Brain microvascular endothelial cell (primary cell): ENCODE data around the gene MARCKS.

Experiments
- DNase-seq: peaks from one replicate; pipeline ENCODE4 v3.0.0-alpha.2; 2020
- H3K27ac ChIP-seq: fragments of 250-450 bp; sonication (Bioruptor Pico); 2 replicates; pipeline ENCODE4 v1.5.1; 2020; ENCODE audit warnings: mild to moderate bottlenecking, moderate library complexity
- H3K27me3 ChIP-seq: fragments of 250-450 bp; sonication (Bioruptor Pico); replicated peaks from 2 replicates; pipeline ENCODE4 v1.5.1; 2020; ENCODE audit warnings: mild to moderate bottlenecking
- H3K36me3 ChIP-seq: fragments of 250-450 bp; sonication (Bioruptor Pico); replicated peaks from 2 replicates; pipeline ENCODE4 v1.5.1; 2020; ENCODE audit warnings: mild to moderate bottlenecking
- H3K4me3 ChIP-seq: 2 replicates; pipeline ENCODE4 v1.5.1; 2011; ENCODE audit warnings: low read depth, mild to moderate bottlenecking, control low read depth, low read length, moderate library complexity
- in situ Hi-C: cut with HindIII; loops from 2 replicates; pipeline ENCODE4 v1.10.0; 2017; ENCODE audit warnings: low sequenced_read_pairs, low pct_ligation_motif_present
- TF ChIP-seq, protein P1 (sequence below): IDR thresholded peaks from 2 replicates; pipeline ENCODE4 v1.5.1; 2011; ENCODE audit warnings: low read depth, mild to moderate bottlenecking, moderate library complexity, low read length, control low read depth, inconsistent platforms; ENCODE audit errors: missing control alignments

Gene MARCKS

DNA sequence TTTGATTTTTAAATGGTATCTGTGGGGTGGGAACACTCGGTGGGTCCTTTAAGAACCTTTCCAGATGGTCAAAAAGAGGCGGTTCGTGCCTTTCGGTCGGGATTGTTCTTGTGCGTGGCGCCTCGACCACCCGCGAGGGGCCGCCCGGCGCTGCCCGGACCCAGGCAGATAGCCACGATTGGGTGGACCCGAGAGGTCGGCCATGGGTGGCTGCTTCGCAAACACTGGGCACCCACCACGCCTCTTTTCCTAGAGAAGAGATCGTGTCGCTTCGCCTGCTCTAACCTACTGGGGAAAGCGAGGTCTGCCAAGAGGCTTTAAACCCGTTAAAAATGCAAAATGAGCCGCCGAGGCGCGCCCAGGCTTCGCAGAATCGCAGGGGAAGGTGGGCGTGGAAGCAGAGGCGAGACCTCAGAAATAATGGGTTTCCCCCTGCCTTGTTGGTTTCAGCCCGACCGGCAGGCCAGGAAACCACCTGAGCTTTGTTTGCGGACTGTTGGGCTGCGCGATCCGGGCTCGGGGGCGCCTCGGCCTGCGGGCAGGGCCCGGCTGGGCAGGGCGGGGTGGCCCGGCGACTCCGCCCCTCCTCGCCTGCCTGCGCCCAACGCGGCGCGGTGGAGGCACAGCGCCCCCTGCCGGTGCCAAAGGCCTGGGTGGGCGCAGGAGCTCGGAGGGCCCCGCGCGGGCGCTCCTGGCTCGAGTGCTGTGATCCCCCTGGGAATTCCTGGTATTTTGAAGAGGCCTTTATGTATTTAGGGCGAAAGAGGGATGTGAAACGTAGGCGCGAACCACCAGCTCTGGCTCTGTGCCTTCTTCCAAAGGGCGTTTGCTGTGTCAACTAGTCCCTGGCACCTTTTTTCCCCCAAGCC, 1.6 kb downstream of the MARCKS start:
- in situ Hi-C loops: no loop called here
- H3K27ac ChIP-seq: peak overlapping the region; percentile 99

DNA sequence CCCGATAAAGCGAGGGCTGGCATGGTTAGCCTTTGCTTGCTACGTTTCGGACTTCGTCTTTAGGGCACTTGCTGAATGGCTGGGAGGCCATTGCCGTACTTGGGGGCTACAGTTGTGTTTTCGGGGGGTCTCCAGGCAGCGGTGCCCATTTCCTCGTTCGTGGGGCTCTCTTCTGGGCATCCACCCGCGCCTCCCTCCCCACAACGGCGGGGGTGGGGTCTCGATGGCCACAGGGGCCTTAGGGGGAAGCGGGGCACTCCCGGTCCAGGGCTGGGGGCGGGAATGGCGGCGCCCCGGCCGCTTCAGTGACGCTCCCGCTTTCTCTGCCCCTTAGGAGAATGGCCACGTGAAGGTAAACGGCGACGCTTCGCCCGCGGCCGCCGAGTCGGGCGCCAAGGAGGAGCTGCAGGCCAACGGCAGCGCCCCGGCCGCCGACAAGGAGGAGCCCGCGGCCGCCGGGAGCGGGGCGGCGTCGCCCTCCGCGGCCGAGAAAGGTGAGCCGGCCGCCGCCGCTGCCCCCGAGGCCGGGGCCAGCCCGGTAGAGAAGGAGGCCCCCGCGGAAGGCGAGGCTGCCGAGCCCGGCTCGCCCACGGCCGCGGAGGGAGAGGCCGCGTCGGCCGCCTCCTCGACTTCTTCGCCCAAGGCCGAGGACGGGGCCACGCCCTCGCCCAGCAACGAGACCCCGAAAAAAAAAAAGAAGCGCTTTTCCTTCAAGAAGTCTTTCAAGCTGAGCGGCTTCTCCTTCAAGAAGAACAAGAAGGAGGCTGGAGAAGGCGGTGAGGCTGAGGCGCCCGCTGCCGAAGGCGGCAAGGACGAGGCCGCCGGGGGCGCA, 2.4 kb downstream of the MARCKS start:
- Histone ChIP-seq H3K27me3 (no peaks in the 10 kb centered on the region), H3K36me3 (peaks cover 26% of the 10 kb centered on the region), H3K27ac (peak overlapping the region; percentile 99), H3K4me3 (peak overlapping the region; percentile 100)
- in situ Hi-C loops: no loop called here
- DNase-seq: no peak
- TF ChIP-seq, protein P1, sequence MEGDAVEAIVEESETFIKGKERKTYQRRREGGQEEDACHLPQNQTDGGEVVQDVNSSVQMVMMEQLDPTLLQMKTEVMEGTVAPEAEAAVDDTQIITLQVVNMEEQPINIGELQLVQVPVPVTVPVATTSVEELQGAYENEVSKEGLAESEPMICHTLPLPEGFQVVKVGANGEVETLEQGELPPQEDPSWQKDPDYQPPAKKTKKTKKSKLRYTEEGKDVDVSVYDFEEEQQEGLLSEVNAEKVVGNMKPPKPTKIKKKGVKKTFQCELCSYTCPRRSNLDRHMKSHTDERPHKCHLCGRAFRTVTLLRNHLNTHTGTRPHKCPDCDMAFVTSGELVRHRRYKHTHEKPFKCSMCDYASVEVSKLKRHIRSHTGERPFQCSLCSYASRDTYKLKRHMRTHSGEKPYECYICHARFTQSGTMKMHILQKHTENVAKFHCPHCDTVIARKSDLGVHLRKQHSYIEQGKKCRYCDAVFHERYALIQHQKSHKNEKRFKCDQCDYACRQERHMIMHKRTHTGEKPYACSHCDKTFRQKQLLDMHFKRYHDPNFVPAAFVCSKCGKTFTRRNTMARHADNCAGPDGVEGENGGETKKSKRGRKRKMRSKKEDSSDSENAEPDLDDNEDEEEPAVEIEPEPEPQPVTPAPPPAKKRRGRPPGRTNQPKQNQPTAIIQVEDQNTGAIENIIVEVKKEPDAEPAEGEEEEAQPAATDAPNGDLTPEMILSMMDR: no peak

More for the DNA sequence above, 1.6 kb downstream of the MARCKS start:
- peaks cover 26% of the 10 kb centered on the region for H3K36me3 ChIP-seq
- peak; percentile 81 for DNase-seq
- H3K4me3 ChIP-seq: peak overlapping the region; percentile 100
- TF ChIP-seq, protein P1: peak; percentile 65
- H3K27me3 ChIP-seq: no peaks in the 10 kb centered on the region

DNA sequence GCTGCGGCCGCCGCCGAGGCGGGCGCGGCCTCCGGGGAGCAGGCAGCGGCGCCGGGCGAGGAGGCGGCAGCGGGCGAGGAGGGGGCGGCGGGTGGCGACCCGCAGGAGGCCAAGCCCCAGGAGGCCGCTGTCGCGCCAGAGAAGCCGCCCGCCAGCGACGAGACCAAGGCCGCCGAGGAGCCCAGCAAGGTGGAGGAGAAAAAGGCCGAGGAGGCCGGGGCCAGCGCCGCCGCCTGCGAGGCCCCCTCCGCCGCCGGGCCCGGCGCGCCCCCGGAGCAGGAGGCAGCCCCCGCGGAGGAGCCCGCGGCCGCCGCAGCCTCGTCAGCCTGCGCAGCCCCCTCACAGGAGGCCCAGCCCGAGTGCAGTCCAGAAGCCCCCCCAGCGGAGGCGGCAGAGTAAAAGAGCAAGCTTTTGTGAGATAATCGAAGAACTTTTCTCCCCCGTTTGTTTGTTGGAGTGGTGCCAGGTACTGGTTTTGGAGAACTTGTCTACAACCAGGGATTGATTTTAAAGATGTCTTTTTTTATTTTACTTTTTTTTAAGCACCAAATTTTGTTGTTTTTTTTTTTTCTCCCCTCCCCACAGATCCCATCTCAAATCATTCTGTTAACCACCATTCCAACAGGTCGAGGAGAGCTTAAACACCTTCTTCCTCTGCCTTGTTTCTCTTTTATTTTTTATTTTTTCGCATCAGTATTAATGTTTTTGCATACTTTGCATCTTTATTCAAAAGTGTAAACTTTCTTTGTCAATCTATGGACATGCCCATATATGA, 3.2 kb downstream of the MARCKS start:
- Histone ChIP-seq H3K4me3 (peak overlapping the region; percentile 100), H3K27me3 (no peaks in the 10 kb centered on the region), H3K27ac (peak overlapping the region; percentile 99), H3K36me3 (peaks cover 26% of the 10 kb centered on the region)
- in situ Hi-C loops: no loop called here
- TF ChIP-seq, protein P1: no peak
- no peak for DNase-seq

DNA sequence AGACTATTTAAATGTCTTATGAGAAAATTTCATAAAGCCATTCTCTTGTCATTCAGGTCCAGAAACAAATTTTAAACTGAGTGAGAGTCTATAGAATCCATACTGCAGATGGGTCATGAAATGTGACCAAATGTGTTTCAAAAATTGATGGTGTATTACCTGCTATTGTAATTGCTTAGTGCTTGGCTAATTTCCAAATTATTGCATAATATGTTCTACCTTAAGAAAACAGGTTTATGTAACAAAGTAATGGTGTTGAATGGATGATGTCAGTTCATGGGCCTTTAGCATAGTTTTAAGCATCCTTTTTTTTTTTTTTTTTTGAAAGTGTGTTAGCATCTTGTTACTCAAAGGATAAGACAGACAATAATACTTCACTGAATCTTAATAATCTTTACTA, 5.0 kb downstream of the MARCKS start:
- Histone ChIP-seq H3K4me3 (peak overlapping the region; percentile 5), H3K36me3 (peaks cover 26% of the 10 kb centered on the region), H3K27ac (no peak overlapping the region), H3K27me3 (no peaks in the 10 kb centered on the region)
- in situ Hi-C loops: no loop called here
- DNase-seq: no peak
- TF ChIP-seq, protein P1: no peak

DNA sequence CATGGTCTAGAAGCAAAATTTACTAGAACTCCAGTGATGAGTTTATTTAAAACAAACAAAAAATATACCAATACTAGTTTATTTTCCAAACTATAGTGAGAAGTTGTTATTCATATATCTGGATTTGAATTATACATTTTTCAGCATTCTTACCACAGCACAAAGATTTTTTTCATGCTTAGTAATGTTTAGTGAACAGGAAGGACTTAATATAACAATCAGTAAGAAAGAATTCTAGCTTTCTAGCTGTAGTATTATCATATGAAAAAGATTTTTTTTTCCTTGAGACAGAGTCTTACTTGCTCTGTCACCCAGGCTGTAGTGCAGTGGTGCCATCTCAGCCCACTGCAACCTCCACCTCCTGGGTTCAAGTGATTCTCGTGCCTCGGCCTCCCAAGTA, 13.8 kb downstream of the MARCKS start:
- no peak for DNase-seq
- Histone ChIP-seq H3K36me3 (no peaks in the 10 kb centered on the region), H3K27me3 (no peaks in the 10 kb centered on the region), H3K4me3 (no peak overlapping the region), H3K27ac (no peak overlapping the region)
- in situ Hi-C loops: no loop called here
- TF ChIP-seq, protein P1: no peak
